ENCODE data around the gene SLC50A1. TPM values are rescaled to one million over a fixed set of nuclear protein-coding genes. Genes with fewer than 3 reads are reported as not detected.
"Not testable (repeated sequence)": the region's sequence is repeated elsewhere in the genome, so short reads cannot be mapped to it uniquely, and the experiment has no call there.

The SLC50A1 gene
- total RNA-seq, 1 experiment from 2014 or later: 75.2 TPM

GRCh38 chr1:155140630-155140953 is 4.9 kb downstream of the SLC50A1 start:
- TF ChIP-seq EZH2 (IDR thresholded peaks at IDR 0.05; ENCODE audit: low read length, unreplicated experiment) (no peak), CTCF (conservative IDR thresholded peaks at IDR 0.05; ENCODE audit: low read depth, low read length) (no peak), EZH2phosphoT487 (IDR thresholded peaks at IDR 0.05; ENCODE audit: borderline replicate concordance, low read length) (no peak)
- peaks cover 37% of the 10 kb centered on the region for H3K79me2 ChIP-seq (ENCODE audit: low read length)
- no peaks in the 10 kb centered on the region for H3K9me3 ChIP-seq (ENCODE audit: low read length)
- H3K9me2 ChIP-seq (replicated peaks; ENCODE audit: low read length): no peaks in the 10 kb centered on the region
- H3K4me1 ChIP-seq (ENCODE audit: insufficient read depth, low read length): peaks cover 24% of the 10 kb centered on the region
- DNase-seq: no peak
- no peak overlapping the region for H3K27ac ChIP-seq (ENCODE audit: low read length)
- H3F3A ChIP-seq (ENCODE audit: low read length, unreplicated experiment): no peaks in the 10 kb centered on the region
- ChIA-PET POLR2A (ENCODE audit: unreplicated experiment) (no interaction called here), CTCF (no interaction called here)
- no TSS peak for BruUV-seq (replicated peaks)
- peaks cover 3% of the 10 kb centered on the region; the same call in 1 of the 2 replicates for H3K36me3 ChIP-seq (ENCODE audit: low read depth, low read length)
- H3K27me3 ChIP-seq (ENCODE audit: low read length): no peaks in the 10 kb centered on the region
- no peak for ATAC-seq
- peak overlapping the region; percentile 98 for H2AFZ ChIP-seq (ENCODE audit: low read length)
- peak overlapping the region; percentile 74 for H3K4me3 ChIP-seq (ENCODE audit: low read length)
- no peaks in the 10 kb centered on the region for H4K20me1 ChIP-seq (ENCODE audit: low read length)
- H3K4me2 ChIP-seq (ENCODE audit: low read length): peak overlapping the region; percentile 94
- intact Hi-C loops (cut with micrococcal nuclease): no loop called here
- peak overlapping the region; percentile 82 for H3K9ac ChIP-seq (ENCODE audit: low read length)

DNA sequence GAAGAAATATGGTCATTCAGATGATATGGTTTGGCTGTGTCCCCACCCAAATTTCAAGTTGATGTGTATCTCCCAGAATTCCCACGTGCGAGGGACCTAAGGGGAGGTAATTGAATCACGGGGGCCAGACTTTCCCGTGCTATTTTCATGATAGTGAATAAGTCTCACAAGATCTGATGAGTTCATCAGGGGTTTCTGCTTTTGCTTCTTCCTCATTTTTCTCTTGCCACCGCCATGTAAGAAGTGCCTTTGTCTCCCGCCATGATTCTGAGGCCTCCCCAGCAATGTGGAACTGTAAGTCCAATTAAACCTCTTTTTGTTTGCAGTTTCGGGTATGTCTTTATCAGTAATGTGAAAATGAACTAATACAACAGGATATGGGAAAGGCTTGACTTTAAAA is 6.1 kb downstream of the SLC50A1 start:
- no peak for ATAC-seq
- Histone ChIP-seq H3K36me3 (ENCODE audit: low read depth, low read length) (peaks cover 3% of the 10 kb centered on the region; the same call in 1 of the 2 replicates), H3F3A (ENCODE audit: low read length, unreplicated experiment) (no peaks in the 10 kb centered on the region), H2AFZ (ENCODE audit: low read length) (no peak overlapping the region), H4K20me1 (ENCODE audit: low read length) (no peaks in the 10 kb centered on the region), H3K4me1 (ENCODE audit: insufficient read depth, low read length) (peaks cover 22% of the 10 kb centered on the region), H3K79me2 (ENCODE audit: low read length) (peaks cover 34% of the 10 kb centered on the region), H3K9ac (ENCODE audit: low read length) (no peak overlapping the region), H3K27ac (ENCODE audit: low read length) (no peak overlapping the region), H3K9me2 (replicated peaks; ENCODE audit: low read length) (no peaks in the 10 kb centered on the region), H3K9me3 (ENCODE audit: low read length) (no peaks in the 10 kb centered on the region), H3K27me3 (ENCODE audit: low read length) (no peaks in the 10 kb centered on the region), H3K4me3 (ENCODE audit: low read length) (no peak overlapping the region), H3K4me2 (ENCODE audit: low read length) (no peak overlapping the region)
- CTCF ChIA-PET: no interaction called here
- intact Hi-C loops (cut with micrococcal nuclease): no loop called here
- DNase-seq: no peak
- TF ChIP-seq EZH2 (IDR thresholded peaks at IDR 0.05; ENCODE audit: low read length, unreplicated experiment) (no peak), CTCF (conservative IDR thresholded peaks at IDR 0.05; ENCODE audit: low read depth, low read length) (no peak), EZH2phosphoT487 (IDR thresholded peaks at IDR 0.05; ENCODE audit: borderline replicate concordance, low read length) (no peak)
- POLR2A ChIA-PET (ENCODE audit: unreplicated experiment): no interaction called here
- no TSS peak for BruUV-seq (replicated peaks)

DNA sequence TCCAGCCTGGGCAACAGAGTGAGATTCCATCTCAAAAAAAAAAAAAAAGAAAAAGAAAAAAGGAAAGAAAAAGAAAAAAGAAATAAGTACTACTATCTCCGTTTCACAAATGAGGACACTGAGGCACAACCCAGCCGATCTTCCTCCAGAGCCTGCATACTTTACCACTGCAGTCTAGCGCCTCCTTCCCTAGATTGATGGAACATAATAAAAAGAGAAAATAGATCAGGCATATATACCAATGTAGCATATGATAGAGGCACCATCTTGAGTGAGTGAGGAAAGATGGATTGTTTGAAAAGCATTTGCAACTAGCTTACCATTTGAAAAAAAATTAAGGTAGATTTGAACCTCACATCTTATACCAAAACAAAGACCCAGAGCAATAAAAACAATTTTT is 9.8 kb downstream of the SLC50A1 start:
- no peaks in the 10 kb centered on the region for H3F3A ChIP-seq (ENCODE audit: low read length, unreplicated experiment)
- CTCF ChIA-PET: no interaction called here
- no peak overlapping the region for H2AFZ ChIP-seq (ENCODE audit: low read length)
- POLR2A ChIA-PET (ENCODE audit: unreplicated experiment): no interaction called here
- no peaks in the 10 kb centered on the region for H3K27me3 ChIP-seq (ENCODE audit: low read length)
- TF ChIP-seq EZH2phosphoT487 (IDR thresholded peaks at IDR 0.05; ENCODE audit: borderline replicate concordance, low read length) (no peak), CTCF (conservative IDR thresholded peaks at IDR 0.05; ENCODE audit: low read depth, low read length) (peak; percentile 30; the same call in 1 of the 2 replicates)
- BruUV-seq (replicated peaks): no TSS peak
- H4K20me1 ChIP-seq (ENCODE audit: low read length): no peaks in the 10 kb centered on the region
- no peak for DNase-seq
- no peak overlapping the region for H3K9ac ChIP-seq (ENCODE audit: low read length)
- no peak overlapping the region for H3K4me3 ChIP-seq (ENCODE audit: low read length)
- peaks cover 3% of the 10 kb centered on the region; the same call in 1 of the 2 replicates for H3K4me1 ChIP-seq (ENCODE audit: insufficient read depth, low read length)
- H3K9me2 ChIP-seq (replicated peaks; ENCODE audit: low read length): no peaks in the 10 kb centered on the region
- intact Hi-C loops (cut with micrococcal nuclease): no loop called here
- no peak for ATAC-seq
- H3K79me2 ChIP-seq (ENCODE audit: low read length): no peaks in the 10 kb centered on the region
- no peak overlapping the region for H3K27ac ChIP-seq (ENCODE audit: low read length)
- H3K36me3 ChIP-seq (ENCODE audit: low read depth, low read length): no peaks in the 10 kb centered on the region
- H3K9me3 ChIP-seq (ENCODE audit: low read length): no peaks in the 10 kb centered on the region
- no peak overlapping the region for H3K4me2 ChIP-seq (ENCODE audit: low read length)

GRCh38 chr1:155155996-155156643 is 20.5 kb downstream of the SLC50A1 start:
- CTCF ChIA-PET: interaction anchor here (1.0 kb wide), 1 partner anchor 17 kb away, joined by 4 read pairs; the partner anchor contains the start of gene KRTCAP2
- BruUV-seq (replicated peaks); H3K36me3 ChIP-seq (ENCODE audit: low read depth, low read length); H3K27me3 ChIP-seq (ENCODE audit: low read length); H3K9me2 ChIP-seq (replicated peaks; ENCODE audit: low read length); H3K9me3 ChIP-seq (ENCODE audit: low read length); POLR2A ChIA-PET (ENCODE audit: unreplicated experiment); H3K79me2 ChIP-seq (ENCODE audit: low read length); H3K4me1 ChIP-seq (ENCODE audit: insufficient read depth, low read length); ATAC-seq; H3K4me2 ChIP-seq (ENCODE audit: low read length); H3K27ac ChIP-seq (ENCODE audit: low read length); H3F3A ChIP-seq (ENCODE audit: low read length, unreplicated experiment); H4K20me1 ChIP-seq (ENCODE audit: low read length); DNase-seq; intact Hi-C loops (cut with micrococcal nuclease); H3K4me3 ChIP-seq (ENCODE audit: low read length); H2AFZ ChIP-seq (ENCODE audit: low read length); H3K9ac ChIP-seq (ENCODE audit: low read length): not testable (repeated sequence)

Data from PC-3 (cell line).